ENCODE data around the gene ABI2. TPM values are rescaled to one million over a fixed set of nuclear protein-coding genes. Genes with fewer than 3 reads are reported as not detected.
"Not testable (repeated sequence)": the region's sequence is repeated elsewhere in the genome, so short reads cannot be mapped to it uniquely, and the experiment has no call there.

ABI2 gene
- total RNA-seq, 1 experiment from 2014 or later, result 50.7 TPM

GRCh38 chr2:203340791-203341487, 12.7 kb downstream of the ABI2 start:
- Histone ChIP-seq H3K4me3 (ENCODE audit: low read length) (peak overlapping the region; percentile 20; the same call in 1 of the 2 replicates), H3K27ac (ENCODE audit: low read length) (peak overlapping the region; percentile 77), H3K9me3 (ENCODE audit: low read length) (no peaks in the 10 kb centered on the region), H3K9me2 (replicated peaks; ENCODE audit: low read length) (no peaks in the 10 kb centered on the region), H3K4me2 (ENCODE audit: low read length) (peak overlapping the region; percentile 67), H3K9ac (ENCODE audit: low read length) (peak overlapping the region; percentile 27; the same call in 1 of the 2 replicates), H3F3A (ENCODE audit: low read length, unreplicated experiment) (peaks cover 8% of the 10 kb centered on the region), H3K36me3 (ENCODE audit: low read depth, low read length) (peaks cover 19% of the 10 kb centered on the region), H3K79me2 (ENCODE audit: low read length) (peaks cover 79% of the 10 kb centered on the region), H4K20me1 (ENCODE audit: low read length) (no peaks in the 10 kb centered on the region), H3K4me1 (ENCODE audit: insufficient read depth, low read length) (peaks cover 32% of the 10 kb centered on the region), H3K27me3 (ENCODE audit: low read length) (no peaks in the 10 kb centered on the region), H2AFZ (ENCODE audit: low read length) (no peak overlapping the region)
- DNase-seq, result peak; percentile 97
- CTCF ChIA-PET, result no interaction called here
- no peak for TF ChIP-seq EZH2 (IDR thresholded peaks at IDR 0.05; ENCODE audit: low read length, unreplicated experiment)
- TF ChIP-seq CTCF (conservative IDR thresholded peaks at IDR 0.05; ENCODE audit: low read depth, low read length), result no peak
- no peak for TF ChIP-seq EZH2phosphoT487 (IDR thresholded peaks at IDR 0.05; ENCODE audit: borderline replicate concordance, low read length)
- intact Hi-C loops (cut with micrococcal nuclease), result loop anchor here (5.0 kb wide), 1 partner anchor 46 kb away; no protein-coding TSS in a partner anchor
- TSS peak; percentile 33 for BruUV-seq (replicated peaks)
- POLR2A ChIA-PET (ENCODE audit: unreplicated experiment), result no interaction called here
- peak; percentile 91 for ATAC-seq

DNA sequence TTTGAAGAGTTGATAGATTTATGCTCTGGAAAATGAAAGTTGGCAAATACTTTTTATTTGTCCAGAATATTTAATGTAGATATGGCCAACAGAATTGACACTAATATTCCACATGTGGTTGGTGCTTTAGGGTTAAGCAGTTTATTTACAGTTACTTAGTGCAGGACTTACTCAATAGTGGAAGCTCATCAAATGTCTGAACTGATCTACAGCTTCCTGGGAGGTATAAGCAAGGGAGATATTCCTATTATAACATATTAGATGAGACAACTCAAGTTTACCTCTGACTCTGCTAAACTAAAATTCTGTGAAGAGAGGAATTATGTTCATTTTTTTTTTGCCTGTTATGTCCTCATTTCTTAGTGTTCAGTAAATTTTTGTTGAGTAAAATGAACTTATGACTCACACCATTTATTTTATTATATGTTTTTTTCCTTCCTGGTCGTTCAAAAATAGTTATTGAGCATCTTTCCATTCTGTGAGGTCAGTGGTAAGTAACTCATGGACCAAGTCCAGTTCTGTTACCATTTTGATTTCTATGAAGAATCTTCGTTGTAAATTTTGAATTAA, 13.6 kb downstream of the ABI2 start:
- intact Hi-C loops (cut with micrococcal nuclease), result loop anchor here (5.0 kb wide), 1 partner anchor 45 kb away; no protein-coding TSS in a partner anchor
- Histone ChIP-seq H3K27ac (ENCODE audit: low read length) (peak overlapping the region; percentile 77), H3K9me3 (ENCODE audit: low read length) (no peaks in the 10 kb centered on the region), H3K27me3 (ENCODE audit: low read length) (no peaks in the 10 kb centered on the region), H3K9ac (ENCODE audit: low read length) (peak overlapping the region; percentile 13; the same call in 1 of the 2 replicates), H2AFZ (ENCODE audit: low read length) (no peak overlapping the region), H3K79me2 (ENCODE audit: low read length) (peaks cover 78% of the 10 kb centered on the region), H3F3A (ENCODE audit: low read length, unreplicated experiment) (peaks cover 8% of the 10 kb centered on the region), H3K9me2 (replicated peaks; ENCODE audit: low read length) (no peaks in the 10 kb centered on the region), H3K4me3 (ENCODE audit: low read length) (peak overlapping the region; percentile 17; the same call in 1 of the 2 replicates), H3K4me1 (ENCODE audit: insufficient read depth, low read length) (peaks cover 32% of the 10 kb centered on the region), H3K36me3 (ENCODE audit: low read depth, low read length) (peaks cover 10% of the 10 kb centered on the region), H3K4me2 (ENCODE audit: low read length) (peak overlapping the region; percentile 67), H4K20me1 (ENCODE audit: low read length) (no peaks in the 10 kb centered on the region)
- DNase-seq (peak; percentile 34), ATAC-seq (peak; percentile 27; the same call in 1 of the 2 replicates)
- TF ChIP-seq EZH2phosphoT487 (IDR thresholded peaks at IDR 0.05; ENCODE audit: borderline replicate concordance, low read length) (no peak), CTCF (conservative IDR thresholded peaks at IDR 0.05; ENCODE audit: low read depth, low read length) (no peak)
- ChIA-PET CTCF (no interaction called here), POLR2A (ENCODE audit: unreplicated experiment) (no interaction called here)
- BruUV-seq (replicated peaks), result no TSS peak

- intact Hi-C loops (cut with micrococcal nuclease), result loop anchor here (5.0 kb wide), 1 partner anchor 45 kb away; no protein-coding TSS in a partner anchor
- Histone ChIP-seq H3K27ac (ENCODE audit: low read length) (peak overlapping the region; percentile 77), H3K79me2 (ENCODE audit: low read length) (peaks cover 78% of the 10 kb centered on the region), H3K4me2 (ENCODE audit: low read length) (peak overlapping the region; percentile 67), H3K4me1 (ENCODE audit: insufficient read depth, low read length) (peaks cover 32% of the 10 kb centered on the region)
- POLR2A ChIA-PET (ENCODE audit: unreplicated experiment); DNase-seq; H4K20me1 ChIP-seq (ENCODE audit: low read length); CTCF ChIA-PET; H3K27me3 ChIP-seq (ENCODE audit: low read length); H3K9me2 ChIP-seq (replicated peaks; ENCODE audit: low read length); ATAC-seq; H2AFZ ChIP-seq (ENCODE audit: low read length); BruUV-seq (replicated peaks); H3F3A ChIP-seq (ENCODE audit: low read length, unreplicated experiment); H3K9me3 ChIP-seq (ENCODE audit: low read length); H3K9ac ChIP-seq (ENCODE audit: low read length); H3K36me3 ChIP-seq (ENCODE audit: low read depth, low read length); H3K4me3 ChIP-seq (ENCODE audit: low read length): not testable (repeated sequence)
Measured at GRCh38 chr2:203342374-203342773, 14.2 kb downstream of the ABI2 start.

All from PC-3 (cell line).